GM12891 (cell line): ENCODE data around the gene RUNX2.

ENCODE experiments used
- POLR2A ChIP-seq: IDR thresholded peaks from 2 replicates; pipeline ENCODE4 v1.6.1; 2011; ENCODE audit warnings: low read depth, low read length, control low read depth
- POLR2AphosphoS5 ChIP-seq: IDR thresholded peaks from 2 replicates; pipeline ENCODE4 v1.6.1; 2011; ENCODE audit warnings: low read depth, low read length, control low read depth
- SPI1 ChIP-seq: IDR thresholded peaks from 2 replicates; pipeline ENCODE4 v1.6.1; 2011; ENCODE audit warnings: low read depth, low read length, control low read depth
- TAF1 ChIP-seq: IDR thresholded peaks from 2 replicates; pipeline ENCODE4 v1.6.1; 2011; ENCODE audit warnings: low read depth, low read length, control low read depth

GRCh38 chr6:45305546-45305945 is 22.6 kb upstream of the RUNX2 start:
- no peak for TF ChIP-seq POLR2A
- no peak for TF ChIP-seq TAF1
- TF ChIP-seq POLR2AphosphoS5: no peak
- no peak for TF ChIP-seq SPI1
